HEK293T (cell line): Measurements from ENCODE around the gene TLCD2.
"Not testable (repeated sequence)": the region's sequence is repeated elsewhere in the genome, so short reads cannot be mapped to it uniquely, and the experiment has no call there.

Source experiments
- CTCF ChIA-PET: fragments of 350-600 bp; formaldehyde crosslinking; extraction: SDS; loops from one replicate; lab custom pipeline; 2021; ENCODE audit warnings: antibody characterized with exemption, inconsistent platforms; lab: Yijun Ruan, JAX
- POLR2A ChIA-PET: fragments of 350-600 bp; formaldehyde crosslinking; extraction: SDS; loops from one replicate; lab custom pipeline; 2020; ENCODE audit warnings: antibody characterized with exemption, inconsistent platforms; lab: Yijun Ruan, JAX
- DNase-seq: peaks from one replicate; pipeline ENCODE4 v3.0.0; 2012; ENCODE audit warnings: mixed read lengths; ENCODE audit errors: extremely low spot score
- ARNT ChIP-seq: fragments of 450-650 bp; IDR thresholded peaks from 2 replicates; pipeline ENCODE4 v1.6.1; 2017; ENCODE audit warnings: mild to moderate bottlenecking
- BHLHE40 ChIP-seq: fragments of 450-650 bp; IDR thresholded peaks from 2 replicates; pipeline ENCODE4 v1.6.1; 2016; ENCODE audit warnings: mild to moderate bottlenecking, moderate library complexity, borderline replicate concordance
- CTBP1 ChIP-seq: fragments of 450-650 bp; IDR thresholded peaks from 2 replicates; pipeline ENCODE4 v1.6.1; 2016; ENCODE audit warnings: borderline replicate concordance
- ELF4 ChIP-seq: fragments of 450-650 bp; IDR thresholded peaks from 2 replicates; pipeline ENCODE4 v1.6.1; 2017; ENCODE audit warnings: antibody characterized with exemption
- FOXA1 ChIP-seq: fragments of 450-650 bp; IDR thresholded peaks from 2 replicates; pipeline ENCODE4 v1.6.1; 2016; ENCODE audit warnings: mild to moderate bottlenecking
- FOXK2 ChIP-seq: fragments of 450-650 bp; IDR thresholded peaks from 2 replicates; pipeline ENCODE4 v1.6.1; 2016; ENCODE audit warnings: mild to moderate bottlenecking
- FOXM1 ChIP-seq: fragments of 450-650 bp; IDR thresholded peaks from 2 replicates; pipeline ENCODE4 v1.6.1; 2017; ENCODE audit warnings: mild to moderate bottlenecking, borderline replicate concordance
- HDGF ChIP-seq: fragments of 450-650 bp; IDR thresholded peaks from 2 replicates; pipeline ENCODE4 v1.6.1; 2017; ENCODE audit warnings: antibody characterized with exemption, borderline replicate concordance
- L3MBTL2 ChIP-seq: fragments of 450-650 bp; conservative IDR thresholded peaks from 2 replicates; pipeline ENCODE4 v1.6.1; 2016; ENCODE audit warnings: mild to moderate bottlenecking
- LEF1 ChIP-seq: fragments of 450-650 bp; IDR thresholded peaks from 2 replicates; pipeline ENCODE4 v1.6.1; 2017; ENCODE audit warnings: mild to moderate bottlenecking, borderline replicate concordance
- NFRKB ChIP-seq: fragments of 450-650 bp; IDR thresholded peaks from 2 replicates; pipeline ENCODE4 v1.6.1; 2016; ENCODE audit warnings: mild to moderate bottlenecking, moderate library complexity
- SP1 ChIP-seq: fragments of 450-650 bp; IDR thresholded peaks from 2 replicates; pipeline ENCODE4 v1.6.1; 2017
- SUZ12 ChIP-seq: fragments of 450-650 bp; IDR thresholded peaks from 2 replicates; pipeline ENCODE4 v1.6.1; 2016; ENCODE audit warnings: mild to moderate bottlenecking
- TARDBP ChIP-seq: fragments of 450-650 bp; IDR thresholded peaks from 2 replicates; pipeline ENCODE4 v1.6.1; 2016
- ZNF384 ChIP-seq: fragments of 450-650 bp; IDR thresholded peaks from 2 replicates; pipeline ENCODE4 v1.6.1; 2016
- TF ChIP-seq, protein P1 (sequence below): fragments of 450-650 bp; IDR thresholded peaks from 2 replicates; pipeline ENCODE4 v1.6.1; 2016

Gene TLCD2

GRCh38 chr17:1661045-1661444 lies 49.1 kb downstream of the TLCD2 start:
- ChIA-PET CTCF (interaction anchor here (0.6 kb wide), 1 partner anchor 12 kb away, joined by 5 read pairs; the partner anchor contains the start of gene RILP), POLR2A (interaction anchor here (0.7 to 1.6 kb wide), 4 partner anchors 8 to 23 kb away, joined by 3 to 8 read pairs (median 4); partner anchors contain the start of gene RILP)
- no peak for TF ChIP-seq CTBP1
- no peak for TF ChIP-seq ZNF384
- TF ChIP-seq SUZ12 = no peak
- TF ChIP-seq BHLHE40 = no peak
- no peak for TF ChIP-seq ARNT
- no peak for TF ChIP-seq TARDBP
- no peak for TF ChIP-seq L3MBTL2
- no peak for TF ChIP-seq FOXM1
- TF ChIP-seq FOXA1 = no peak
- TF ChIP-seq ELF4 = no peak
- no peak for TF ChIP-seq NFRKB
- TF ChIP-seq, protein P1, sequence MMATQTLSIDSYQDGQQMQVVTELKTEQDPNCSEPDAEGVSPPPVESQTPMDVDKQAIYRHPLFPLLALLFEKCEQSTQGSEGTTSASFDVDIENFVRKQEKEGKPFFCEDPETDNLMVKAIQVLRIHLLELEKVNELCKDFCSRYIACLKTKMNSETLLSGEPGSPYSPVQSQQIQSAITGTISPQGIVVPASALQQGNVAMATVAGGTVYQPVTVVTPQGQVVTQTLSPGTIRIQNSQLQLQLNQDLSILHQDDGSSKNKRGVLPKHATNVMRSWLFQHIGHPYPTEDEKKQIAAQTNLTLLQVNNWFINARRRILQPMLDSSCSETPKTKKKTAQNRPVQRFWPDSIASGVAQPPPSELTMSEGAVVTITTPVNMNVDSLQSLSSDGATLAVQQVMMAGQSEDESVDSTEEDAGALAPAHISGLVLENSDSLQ = no peak
- TF ChIP-seq HDGF = no peak
- TF ChIP-seq LEF1 = no peak
- TF ChIP-seq FOXK2 = no peak
- TF ChIP-seq SP1 = no peak
- DNase-seq = no peak

DNA sequence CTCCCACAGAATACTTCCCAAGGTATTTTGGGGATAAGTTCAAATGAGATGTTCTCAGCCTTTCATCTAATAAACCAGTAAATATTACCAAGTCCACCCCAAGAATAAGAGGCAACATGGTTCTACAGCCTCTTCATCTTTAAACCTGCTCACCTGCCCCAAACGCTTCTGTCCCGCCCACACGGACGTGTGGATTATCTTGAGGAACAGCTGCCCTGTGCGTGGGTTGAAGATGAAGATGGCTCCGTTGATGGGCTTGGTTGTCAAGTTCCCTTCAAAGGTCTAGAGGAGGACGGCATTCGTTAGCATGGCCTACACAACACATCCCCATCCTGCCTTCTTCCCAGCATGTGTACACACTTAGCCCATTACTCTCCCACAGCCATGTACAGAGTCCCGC lies 52.1 kb downstream of the TLCD2 start:
- POLR2A ChIA-PET = interaction anchor here (0.6 kb wide), 1 partner anchor 9 kb away, joined by 3 read pairs; the partner anchor contains the start of gene RILP
- no peak for TF ChIP-seq SUZ12
- DNase-seq = no peak
- CTCF ChIA-PET = interaction anchor here (1.0 kb wide), 1 partner anchor 9 kb away, joined by 3 read pairs; the partner anchor contains the start of gene RILP

DNA sequence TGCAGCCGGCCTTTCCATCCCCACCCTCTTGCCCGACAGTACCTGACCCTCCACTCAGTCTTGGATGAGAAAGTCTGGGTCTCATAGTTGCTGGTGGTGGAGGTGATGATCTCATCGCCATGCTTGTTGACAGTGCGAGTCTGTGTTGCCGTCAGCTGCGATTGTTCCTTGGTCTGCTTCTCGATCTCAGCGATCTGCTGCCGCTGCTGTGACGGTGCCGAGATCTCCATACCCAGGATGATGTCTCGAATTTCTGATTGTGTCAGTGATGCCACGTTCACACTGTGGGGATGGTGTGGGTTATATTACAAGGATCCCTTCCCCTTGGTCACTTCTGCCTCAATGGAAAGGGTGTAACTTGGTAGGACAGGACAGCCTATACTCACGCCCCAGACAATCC lies 56.4 kb downstream of the TLCD2 start:
- ChIA-PET CTCF (no interaction called here), POLR2A (no interaction called here)
- no peak for TF ChIP-seq ARNT
- no peak for TF ChIP-seq ELF4
- no peak for TF ChIP-seq FOXA1
- no peak for TF ChIP-seq LEF1
- no peak for TF ChIP-seq BHLHE40
- TF ChIP-seq ZNF384 = no peak
- TF ChIP-seq HDGF = no peak
- no peak for TF ChIP-seq SP1
- TF ChIP-seq FOXM1 = no peak
- TF ChIP-seq FOXK2 = no peak
- no peak for TF ChIP-seq L3MBTL2
- no peak for TF ChIP-seq SUZ12
- TF ChIP-seq NFRKB = no peak
- TF ChIP-seq CTBP1 = no peak
- TF ChIP-seq, protein P1 = no peak

DNA sequence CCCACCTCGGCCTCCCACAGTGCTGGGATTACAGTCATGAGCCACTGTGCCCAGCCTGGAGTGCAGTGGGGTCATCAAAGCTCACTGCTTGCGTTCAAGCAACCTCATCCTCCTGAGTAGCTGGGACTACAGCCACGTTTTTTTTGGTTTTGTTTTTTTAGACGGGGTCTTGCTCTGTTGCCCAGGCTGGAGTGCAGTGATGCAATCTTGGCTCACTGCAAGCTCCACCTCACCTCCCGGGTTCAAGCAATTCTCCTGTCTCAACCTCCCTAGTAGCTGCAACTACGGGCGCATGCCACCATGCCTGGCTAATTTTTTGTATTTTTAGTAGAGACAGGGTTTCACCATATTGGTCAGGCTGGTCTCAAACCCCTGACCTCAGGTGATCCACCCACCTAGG lies 57.4 kb downstream of the TLCD2 start:
- ChIA-PET CTCF (interaction anchor here (0.6 to 0.9 kb wide), 3 partner anchors 23 to 136 kb away, joined by 3 to 5 read pairs (median 3); no protein-coding TSS in a partner anchor), POLR2A (interaction anchor here (1.5 kb wide), 1 partner anchor 31 kb away, joined by 4 read pairs; no protein-coding TSS in a partner anchor)
- not testable (repeated sequence) for DNase-seq

More for the DNA sequence above, 56.4 kb downstream of the TLCD2 start:
- no peak for DNase-seq
